Neural crest cell (in vitro differentiated cells): ENCODE data around the gene MAP2K7. TPM values are rescaled to one million over a fixed set of nuclear protein-coding genes. Genes with fewer than 3 reads are reported as not detected.
A peak's percentile ranks its signal among the peaks of the same experiment; 100 is the strongest.

Source experiments
- DNase-seq: peaks from one replicate; pipeline ENCODE4 v3.0.0; 2021; ENCODE audit warnings: low read depth, mixed read lengths, low spot score
- H3K27ac Mint-ChIP-seq: one replicate; pipeline ENCODE4 v1.8.0; 2021; ENCODE audit warnings: mild to moderate bottlenecking, mixed read lengths; ENCODE audit not compliant: unreplicated experiment
- H3K27me3 Mint-ChIP-seq: 2 replicates; pipeline ENCODE4 v1.8.0; 2021; ENCODE audit warnings: low read depth, mild to moderate bottlenecking, mixed read lengths
- H3K36me3 Mint-ChIP-seq: 2 replicates; pipeline ENCODE4 v1.8.0; 2021; ENCODE audit warnings: low read depth, mild to moderate bottlenecking, mixed read lengths
- H3K4me1 Mint-ChIP-seq: 2 replicates; pipeline ENCODE4 v1.8.0; 2021; ENCODE audit warnings: mixed read lengths
- H3K4me3 Mint-ChIP-seq: one replicate; pipeline ENCODE4 v1.8.0; 2021; ENCODE audit warnings: mild to moderate bottlenecking, mixed read lengths
- H3K9me3 Mint-ChIP-seq: 2 replicates; pipeline ENCODE4 v1.8.0; 2021; ENCODE audit warnings: mixed read lengths
- total RNA-seq: library from RNA; stranded (reverse); gene quantifications from 2 replicates; pipeline ENCODE4 v1.2.1, GENCODE V29; 2021
- TF ChIP-seq, protein P1 (sequence below): fragments of 200-600 bp; sonication (generic); conservative IDR thresholded peaks from 2 replicates; pipeline ENCODE4 v1.5.0; 2021; ENCODE audit warnings: antibody characterized with exemption, mild to moderate bottlenecking

The MAP2K7 gene
- total RNA-seq, 1 donor from 2014 or later: 50.7 TPM

DNA sequence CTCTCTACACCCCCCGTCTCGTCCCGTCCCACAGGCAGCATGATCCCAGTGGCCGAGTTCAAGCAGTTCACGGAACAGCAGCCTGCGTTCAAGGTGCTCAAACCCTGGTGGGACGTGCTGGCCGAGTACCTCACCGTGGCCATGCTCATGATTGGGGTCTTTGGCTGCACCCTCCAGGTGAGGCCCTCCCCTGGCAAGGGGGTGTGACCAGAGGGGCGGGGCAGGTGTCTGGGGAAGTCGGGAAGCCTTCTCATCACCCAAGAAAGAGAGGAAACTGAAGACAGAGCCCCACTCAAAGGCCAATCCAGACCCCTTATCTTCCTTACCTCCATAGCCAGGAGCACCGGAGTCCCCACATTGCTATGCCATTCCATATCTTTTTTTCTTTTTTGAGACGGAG, 8.1 kb upstream of the MAP2K7 start:
- TF ChIP-seq, protein P1, sequence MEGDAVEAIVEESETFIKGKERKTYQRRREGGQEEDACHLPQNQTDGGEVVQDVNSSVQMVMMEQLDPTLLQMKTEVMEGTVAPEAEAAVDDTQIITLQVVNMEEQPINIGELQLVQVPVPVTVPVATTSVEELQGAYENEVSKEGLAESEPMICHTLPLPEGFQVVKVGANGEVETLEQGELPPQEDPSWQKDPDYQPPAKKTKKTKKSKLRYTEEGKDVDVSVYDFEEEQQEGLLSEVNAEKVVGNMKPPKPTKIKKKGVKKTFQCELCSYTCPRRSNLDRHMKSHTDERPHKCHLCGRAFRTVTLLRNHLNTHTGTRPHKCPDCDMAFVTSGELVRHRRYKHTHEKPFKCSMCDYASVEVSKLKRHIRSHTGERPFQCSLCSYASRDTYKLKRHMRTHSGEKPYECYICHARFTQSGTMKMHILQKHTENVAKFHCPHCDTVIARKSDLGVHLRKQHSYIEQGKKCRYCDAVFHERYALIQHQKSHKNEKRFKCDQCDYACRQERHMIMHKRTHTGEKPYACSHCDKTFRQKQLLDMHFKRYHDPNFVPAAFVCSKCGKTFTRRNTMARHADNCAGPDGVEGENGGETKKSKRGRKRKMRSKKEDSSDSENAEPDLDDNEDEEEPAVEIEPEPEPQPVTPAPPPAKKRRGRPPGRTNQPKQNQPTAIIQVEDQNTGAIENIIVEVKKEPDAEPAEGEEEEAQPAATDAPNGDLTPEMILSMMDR: no peak
- Mint-ChIP-seq H3K27me3 (peaks cover 3% of the 10 kb centered on the region), H3K27ac (no peak overlapping the region), H3K4me1 (peaks cover 3% of the 10 kb centered on the region), H3K36me3 (no peaks in the 10 kb centered on the region), H3K9me3 (no peaks in the 10 kb centered on the region), H3K4me3 (no peak overlapping the region)
- no peak for DNase-seq

DNA sequence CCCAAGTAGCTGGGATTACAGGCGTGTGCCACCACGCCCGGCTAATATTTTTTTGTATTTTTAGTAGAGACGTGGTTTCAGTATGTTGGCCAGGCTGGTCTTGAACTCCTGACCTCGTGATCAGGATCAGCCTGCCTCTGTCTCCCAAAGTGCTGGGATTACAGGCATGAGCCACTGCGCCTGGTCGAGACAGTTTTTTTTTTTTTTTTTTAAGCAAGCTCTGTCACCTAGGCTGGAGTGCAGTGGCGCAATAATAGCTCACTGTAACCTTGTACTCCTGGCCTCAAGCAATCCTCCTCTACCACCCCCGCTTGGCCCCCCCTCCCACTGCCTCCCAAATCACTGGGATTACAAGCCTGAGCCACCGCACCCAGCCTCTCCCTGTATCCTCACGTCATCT, 6.4 kb upstream of the MAP2K7 start:
- Mint-ChIP-seq H3K36me3 (no peaks in the 10 kb centered on the region), H3K9me3 (no peaks in the 10 kb centered on the region), H3K27ac (no peak overlapping the region), H3K27me3 (no peaks in the 10 kb centered on the region), H3K4me3 (no peak overlapping the region), H3K4me1 (peaks cover 3% of the 10 kb centered on the region)
- DNase-seq: no peak
- TF ChIP-seq, protein P1: no peak

GRCh38 chr19:7898967-7899366, 4.7 kb upstream of the MAP2K7 start:
- no peak for DNase-seq
- H3K36me3 Mint-ChIP-seq: no peaks in the 10 kb centered on the region
- H3K27me3 Mint-ChIP-seq: peaks cover 6% of the 10 kb centered on the region
- TF ChIP-seq, protein P1: no peak
- peaks cover 14% of the 10 kb centered on the region for H3K4me1 Mint-ChIP-seq
- H3K9me3 Mint-ChIP-seq: no peaks in the 10 kb centered on the region
- no peak overlapping the region for H3K27ac Mint-ChIP-seq
- H3K4me3 Mint-ChIP-seq: no peak overlapping the region

DNA sequence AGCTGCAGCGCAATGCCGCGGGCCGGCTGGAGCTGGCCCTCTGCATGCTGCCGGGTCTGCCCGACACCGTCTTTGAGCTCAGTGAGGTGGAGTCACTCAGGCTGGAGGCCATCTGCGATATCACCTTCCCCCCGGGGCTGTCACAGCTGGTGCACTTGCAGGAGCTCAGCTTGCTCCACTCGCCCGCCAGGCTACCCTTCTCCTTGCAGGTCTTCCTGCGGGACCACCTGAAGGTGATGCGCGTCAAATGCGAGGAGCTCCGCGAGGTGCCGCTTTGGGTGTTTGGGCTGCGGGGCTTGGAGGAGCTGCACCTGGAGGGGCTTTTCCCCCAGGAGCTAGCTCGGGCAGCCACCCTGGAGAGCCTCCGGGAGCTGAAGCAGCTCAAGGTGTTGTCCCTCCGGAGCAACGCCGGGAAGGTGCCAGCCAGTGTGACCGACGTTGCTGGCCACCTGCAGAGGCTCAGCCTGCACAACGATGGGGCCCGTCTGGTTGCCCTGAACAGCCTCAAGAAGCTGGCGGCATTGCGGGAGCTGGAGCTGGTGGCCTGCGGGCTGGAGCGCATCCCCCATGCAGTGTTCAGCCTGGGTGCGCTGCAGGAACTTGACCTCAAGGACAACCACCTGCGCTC, 3.8 kb upstream of the MAP2K7 start:
- TF ChIP-seq, protein P1: no peak
- no peaks in the 10 kb centered on the region for H3K9me3 Mint-ChIP-seq
- DNase-seq: no peak
- H3K36me3 Mint-ChIP-seq: no peaks in the 10 kb centered on the region
- H3K4me3 Mint-ChIP-seq: no peak overlapping the region
- no peak overlapping the region for H3K27ac Mint-ChIP-seq
- peaks cover 19% of the 10 kb centered on the region for H3K4me1 Mint-ChIP-seq
- H3K27me3 Mint-ChIP-seq: peaks cover 6% of the 10 kb centered on the region

GRCh38 chr19:7900401-7900870, 3.2 kb upstream of the MAP2K7 start:
- Mint-ChIP-seq H3K4me1 (peaks cover 24% of the 10 kb centered on the region), H3K27ac (no peak overlapping the region), H3K9me3 (no peaks in the 10 kb centered on the region), H3K27me3 (peaks cover 6% of the 10 kb centered on the region), H3K36me3 (no peaks in the 10 kb centered on the region), H3K4me3 (peak overlapping the region; percentile 65)
- TF ChIP-seq, protein P1: no peak
- DNase-seq: no peak
